Breast epithelium (tissue), 4 donors: ENCODE results near the gene MTUS2. TPM values are rescaled to one million over a fixed set of nuclear protein-coding genes. Genes with fewer than 3 reads are reported as not detected.

Experiments used
- DNase-seq, 2 donors: peaks; one replicate each; pipeline ENCODE4 v3.0.0-alpha.2; 2019; ENCODE audit warnings: low spot score in 2 of 2
- H3K27ac ChIP-seq, 2 donors: fragments of 200-600 bp; sonication (generic) in 1 of 2; one replicate each; pipeline ENCODE4 v1.5.1; 2016 to 2019; ENCODE audit warnings: mild to moderate bottlenecking in 1 of 2
- H3K27me3 ChIP-seq, 2 donors: fragments of 200-600 bp; sonication (generic) in 1 of 2; one replicate each; pipeline versions ENCODE4 v1.5.1 to v1.6.0; 2017 to 2019; ENCODE audit warnings: control low read depth in 1 of 2, mild to moderate bottlenecking in 1 of 2
- H3K36me3 ChIP-seq: fragments of 200-600 bp; one replicate; pipeline ENCODE4 v1.5.1; 2019
- H3K4me1 ChIP-seq, 2 donors: fragments of 200-600 bp; sonication (generic); one replicate each; pipeline ENCODE4 v1.5.1; 2016 to 2019; ENCODE audit warnings: control low read depth in 1 of 2
- H3K4me3 ChIP-seq, 3 donors: fragments of 200-600 bp; sonication (generic); 1 replicate in 2 of 3; 2 replicates in 1 of 3; pipeline ENCODE4 v1.5.1; 2016 to 2019; ENCODE audit warnings: mild to moderate bottlenecking in 3 of 3, moderate library complexity in 2 of 3
- H3K9me3 ChIP-seq, 2 donors: fragments of 200-600 bp; sonication (generic) in 1 of 2; one replicate each; pipeline ENCODE4 v1.5.1; 2016 to 2019; ENCODE audit warnings: control low read depth in 1 of 2
- POLR2A ChIP-seq: fragments of 450-650 bp; IDR thresholded peaks from one replicate; pipeline ENCODE4 v1.6.1; 2016; ENCODE audit warnings: antibody characterized with exemption, mild to moderate bottlenecking, moderate library complexity
- POLR2AphosphoS5 ChIP-seq, 3 donors: sonication (generic); formaldehyde crosslinking; IDR thresholded peaks; one replicate each; pipeline ENCODE4 v1.6.1; 2017; ENCODE audit warnings: antibody characterized with exemption in 3 of 3
- intact Hi-C: fragments of 100-400 bp; cut with DNase I; formaldehyde crosslinking; loops from one replicate; pipeline ENCODE4 v1.15.1; 2023; ENCODE audit warnings: low total_unique reads
- total RNA-seq, 3 donors: library from RNA; depleted of rRNA; stranded (reverse); fragments of >200 nt; gene quantifications; one replicate each; pipeline ENCODE4 v1.1.0, GENCODE V29; 2016
- TF ChIP-seq, protein P1 (sequence below), 3 donors: fragments of 450-650 bp; IDR thresholded peaks; one replicate each; pipeline ENCODE4 v1.5.1; 2016 to 2017; ENCODE audit warnings: antibody characterized with exemption in 3 of 3, mild to moderate bottlenecking in 3 of 3, moderate library complexity in 3 of 3

MTUS2 gene
- total RNA-seq, 3 donors from 2014 or later = under 0.01 to 1.0 TPM; not detected in 1

- Histone ChIP-seq H3K4me3 (no peak overlapping the region), H3K27ac (no peak overlapping the region), H3K27me3 (peaks cover 0 to 6% of the 10 kb centered on the region in 2 donors), H3K4me1 (no peaks in the 10 kb centered on the region), H3K9me3 (no peaks in the 10 kb centered on the region), H3K36me3 (no peaks in the 10 kb centered on the region)
- DNase-seq = no peak
- intact Hi-C loops = no loop called here
- TF ChIP-seq POLR2AphosphoS5 (IDR thresholded peaks at IDR 0.05) = no peak
- no peak for TF ChIP-seq POLR2A
- TF ChIP-seq, protein P1, sequence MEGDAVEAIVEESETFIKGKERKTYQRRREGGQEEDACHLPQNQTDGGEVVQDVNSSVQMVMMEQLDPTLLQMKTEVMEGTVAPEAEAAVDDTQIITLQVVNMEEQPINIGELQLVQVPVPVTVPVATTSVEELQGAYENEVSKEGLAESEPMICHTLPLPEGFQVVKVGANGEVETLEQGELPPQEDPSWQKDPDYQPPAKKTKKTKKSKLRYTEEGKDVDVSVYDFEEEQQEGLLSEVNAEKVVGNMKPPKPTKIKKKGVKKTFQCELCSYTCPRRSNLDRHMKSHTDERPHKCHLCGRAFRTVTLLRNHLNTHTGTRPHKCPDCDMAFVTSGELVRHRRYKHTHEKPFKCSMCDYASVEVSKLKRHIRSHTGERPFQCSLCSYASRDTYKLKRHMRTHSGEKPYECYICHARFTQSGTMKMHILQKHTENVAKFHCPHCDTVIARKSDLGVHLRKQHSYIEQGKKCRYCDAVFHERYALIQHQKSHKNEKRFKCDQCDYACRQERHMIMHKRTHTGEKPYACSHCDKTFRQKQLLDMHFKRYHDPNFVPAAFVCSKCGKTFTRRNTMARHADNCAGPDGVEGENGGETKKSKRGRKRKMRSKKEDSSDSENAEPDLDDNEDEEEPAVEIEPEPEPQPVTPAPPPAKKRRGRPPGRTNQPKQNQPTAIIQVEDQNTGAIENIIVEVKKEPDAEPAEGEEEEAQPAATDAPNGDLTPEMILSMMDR (IDR thresholded peaks at IDR 0.05) = no peak
Observed at GRCh38 chr13:28854657-28855056, 34.5 kb downstream of the MTUS2 start.

DNA sequence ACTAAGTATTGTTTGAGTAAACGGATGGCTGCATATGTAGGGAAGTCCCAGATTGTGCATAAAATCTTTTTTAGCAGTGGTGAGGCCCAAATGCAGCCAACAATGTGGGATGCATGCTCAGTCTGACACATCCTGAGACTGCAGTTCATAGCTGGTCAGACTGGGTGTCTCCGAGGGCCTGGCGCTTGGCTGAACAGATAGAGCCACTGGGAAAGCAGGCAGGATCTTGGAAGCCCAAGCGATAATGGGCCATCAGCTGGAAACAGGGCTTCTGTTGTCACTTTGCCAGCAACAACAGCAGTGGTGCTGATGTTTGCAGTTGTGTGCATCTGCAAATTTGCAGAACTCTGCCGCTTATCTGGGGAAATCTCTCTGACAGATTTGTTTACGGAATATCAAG is 36.1 kb downstream of the MTUS2 start:
- H3K36me3 ChIP-seq = no peaks in the 10 kb centered on the region
- H3K27me3 ChIP-seq = peaks cover 0 to 6% of the 10 kb centered on the region in 2 donors
- intact Hi-C loops = no loop called here
- no peak overlapping the region for H3K27ac ChIP-seq
- TF ChIP-seq POLR2A (no peak), POLR2AphosphoS5 (IDR thresholded peaks at IDR 0.05) (no peak)
- no peak for DNase-seq
- H3K9me3 ChIP-seq = no peaks in the 10 kb centered on the region
- H3K4me3 ChIP-seq = no peak overlapping the region
- H3K4me1 ChIP-seq = no peaks in the 10 kb centered on the region

GRCh38 chr13:28859069-28859468 is 38.9 kb downstream of the MTUS2 start:
- H3K9me3 ChIP-seq = no peaks in the 10 kb centered on the region
- TF ChIP-seq, protein P1 (IDR thresholded peaks at IDR 0.05) = no peak
- TF ChIP-seq POLR2A (no peak), POLR2AphosphoS5 (IDR thresholded peaks at IDR 0.05) (no peak)
- no peak for DNase-seq
- H3K4me1 ChIP-seq = no peaks in the 10 kb centered on the region
- H3K4me3 ChIP-seq = no peak overlapping the region
- intact Hi-C loops = no loop called here
- no peaks in the 10 kb centered on the region for H3K27me3 ChIP-seq
- H3K27ac ChIP-seq = no peak overlapping the region
- H3K36me3 ChIP-seq = no peaks in the 10 kb centered on the region

- TF ChIP-seq, protein P1 (IDR thresholded peaks at IDR 0.05) = no peak
- TF ChIP-seq POLR2AphosphoS5 (IDR thresholded peaks at IDR 0.05) (no peak), POLR2A (no peak)
- H3K27ac ChIP-seq = no peak overlapping the region
- H3K36me3 ChIP-seq = no peaks in the 10 kb centered on the region
- H3K4me3 ChIP-seq = no peak overlapping the region
- intact Hi-C loops = no loop called here
- no peaks in the 10 kb centered on the region for H3K4me1 ChIP-seq
- H3K9me3 ChIP-seq = no peaks in the 10 kb centered on the region
- H3K27me3 ChIP-seq = no peaks in the 10 kb centered on the region
- no peak for DNase-seq
Observed at GRCh38 chr13:28859717-28860116, 39.6 kb downstream of the MTUS2 start.

GRCh38 chr13:28864544-28864943 is 44.4 kb downstream of the MTUS2 start:
- intact Hi-C loops = no loop called here
- Histone ChIP-seq H3K9me3 (no peaks in the 10 kb centered on the region), H3K4me3 (no peak overlapping the region), H3K4me1 (no peaks in the 10 kb centered on the region), H3K36me3 (no peaks in the 10 kb centered on the region), H3K27me3 (no peaks in the 10 kb centered on the region), H3K27ac (no peak overlapping the region)
- DNase-seq = no peak
- TF ChIP-seq, protein P1 (IDR thresholded peaks at IDR 0.05) = no peak
- TF ChIP-seq POLR2A = no peak
- TF ChIP-seq POLR2AphosphoS5 (IDR thresholded peaks at IDR 0.05) = no peak
